Activated T-helper 2 cell treated with anti-CD3 and anti-CD28 coated beads, Interferon-gamma antibody, Interleukin-2, Interleukin-4, amounts not matched to agents 10 μg/mL and 5 μg/mL and 100 μg/mL, durations not matched to agents 14 hours and 24 hours and 36 hours (primary cell): ENCODE data around the gene NR2F6. TPM values are rescaled to one million over a fixed set of nuclear protein-coding genes. Genes with fewer than 3 reads are reported as not detected.
A peak's percentile ranks its signal among the peaks of the same experiment; 100 is the strongest.

Source experiments
- DNase-seq: peaks from one replicate; pipeline ENCODE4 v3.0.0; 2021; ENCODE audit warnings: low spot score
- H3K27ac Mint-ChIP-seq: one replicate; pipeline ENCODE4 v1.8.0; 2021; ENCODE audit warnings: mixed read lengths
- H3K27me3 Mint-ChIP-seq: one replicate; pipeline ENCODE4 v1.8.0; 2021; ENCODE audit warnings: low read depth, mixed read lengths
- H3K36me3 Mint-ChIP-seq: one replicate; pipeline ENCODE4 v1.8.0; 2021; ENCODE audit warnings: low read depth, mixed read lengths
- H3K4me1 Mint-ChIP-seq: one replicate; pipeline ENCODE4 v1.8.0; 2021; ENCODE audit warnings: low read depth, mixed read lengths
- H3K4me3 Mint-ChIP-seq: one replicate; pipeline ENCODE4 v1.8.0; 2021; ENCODE audit warnings: low read depth, mild to moderate bottlenecking, moderate library complexity, mixed read lengths
- H3K9me3 Mint-ChIP-seq: one replicate; pipeline ENCODE4 v1.8.0; 2021; ENCODE audit warnings: mixed read lengths
- intact Hi-C: fragments of 100-400 bp; cut with micrococcal nuclease; formaldehyde crosslinking; loops from one replicate; pipeline ENCODE4 v1.15.1; 2023
- total RNA-seq: library from RNA; stranded (reverse); gene quantifications from 2 replicates; pipeline ENCODE4 v1.2.3, GENCODE V29; 2022

The NR2F6 gene
- total RNA-seq, 1 donor from 2014 or later, result 13.2 TPM

DNA sequence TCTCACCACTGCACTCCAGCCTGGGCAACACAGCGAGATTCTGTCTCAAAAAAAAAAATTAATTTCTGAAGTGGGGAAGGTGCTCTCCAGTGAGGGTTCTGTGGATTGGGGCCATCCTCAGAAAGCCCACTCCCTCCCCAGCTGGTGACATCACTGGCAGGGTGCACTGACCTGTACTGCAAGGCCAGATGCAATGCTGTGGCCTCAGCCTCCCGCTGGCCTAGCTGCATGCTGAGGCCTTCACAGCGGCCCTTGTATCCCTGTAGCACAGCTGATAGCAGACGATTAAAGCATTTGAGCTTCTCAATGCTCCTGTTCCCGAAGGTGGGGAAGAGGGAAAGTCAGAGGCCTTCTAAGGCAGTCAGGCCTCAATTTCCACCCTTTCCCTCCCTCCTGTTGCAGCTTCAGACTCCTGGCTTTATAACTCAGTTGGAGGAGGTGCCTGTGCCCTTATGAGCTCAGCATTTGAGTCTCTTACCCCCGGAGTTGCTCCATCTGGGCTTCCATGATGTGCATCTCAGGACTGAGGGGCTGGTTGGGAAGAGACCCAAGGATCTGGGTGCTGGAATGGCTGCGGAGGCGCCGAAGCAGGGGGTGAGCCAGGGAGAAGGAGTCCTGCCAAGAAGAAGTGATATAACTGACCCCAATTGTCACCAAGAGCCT is 13.5 kb upstream of the NR2F6 start:
- Mint-ChIP-seq H3K9me3 (no peaks in the 10 kb centered on the region), H3K27me3 (peaks cover 5% of the 10 kb centered on the region), H3K4me1 (peaks cover 2% of the 10 kb centered on the region), H3K27ac (no peak overlapping the region), H3K4me3 (no peak overlapping the region), H3K36me3 (no peaks in the 10 kb centered on the region)
- DNase-seq, result no peak
- intact Hi-C loops, result no loop called here

- no peak for DNase-seq
- no peak overlapping the region for H3K27ac Mint-ChIP-seq
- peaks cover 5% of the 10 kb centered on the region for H3K27me3 Mint-ChIP-seq
- H3K9me3 Mint-ChIP-seq, result no peaks in the 10 kb centered on the region
- H3K4me3 Mint-ChIP-seq, result no peak overlapping the region
- H3K4me1 Mint-ChIP-seq, result peaks cover 2% of the 10 kb centered on the region
- intact Hi-C loops, result no loop called here
- no peaks in the 10 kb centered on the region for H3K36me3 Mint-ChIP-seq
These were observed 10.4 kb upstream of the NR2F6 start for GRCh38 chr19:17256130-17256529.

- no peaks in the 10 kb centered on the region for H3K4me1 Mint-ChIP-seq
- H3K9me3 Mint-ChIP-seq, result no peaks in the 10 kb centered on the region
- peaks cover 2% of the 10 kb centered on the region for H3K27me3 Mint-ChIP-seq
- no peak overlapping the region for H3K27ac Mint-ChIP-seq
- no peaks in the 10 kb centered on the region for H3K36me3 Mint-ChIP-seq
- no peak for DNase-seq
- H3K4me3 Mint-ChIP-seq, result no peak overlapping the region
- intact Hi-C loops, result no loop called here
These were observed 9.5 kb upstream of the NR2F6 start for GRCh38 chr19:17255150-17255621.

DNA sequence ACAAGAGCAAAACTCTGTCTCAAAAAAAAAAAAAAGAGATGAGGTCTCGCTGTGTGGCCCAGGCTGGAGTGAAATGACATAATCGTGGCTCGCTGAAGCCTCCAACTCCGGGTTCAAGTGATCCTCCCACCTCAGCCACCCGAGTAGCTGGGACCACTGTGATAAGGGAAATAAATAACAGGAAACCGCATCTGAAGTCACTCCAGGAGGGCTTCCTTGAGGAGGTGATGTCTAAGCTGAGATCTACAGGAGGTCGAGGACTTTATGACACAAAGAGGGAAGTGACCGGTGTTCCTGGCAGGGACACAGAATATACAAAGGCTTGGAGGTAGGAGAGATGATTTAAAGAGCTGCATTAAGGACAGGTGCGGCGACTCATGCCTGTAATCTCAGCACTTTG is 8.9 kb upstream of the NR2F6 start:
- Mint-ChIP-seq H3K36me3 (no peaks in the 10 kb centered on the region), H3K27me3 (peaks cover 2% of the 10 kb centered on the region), H3K4me1 (no peaks in the 10 kb centered on the region), H3K4me3 (no peak overlapping the region), H3K27ac (no peak overlapping the region), H3K9me3 (no peaks in the 10 kb centered on the region)
- DNase-seq, result no peak
- intact Hi-C loops, result no loop called here

DNA sequence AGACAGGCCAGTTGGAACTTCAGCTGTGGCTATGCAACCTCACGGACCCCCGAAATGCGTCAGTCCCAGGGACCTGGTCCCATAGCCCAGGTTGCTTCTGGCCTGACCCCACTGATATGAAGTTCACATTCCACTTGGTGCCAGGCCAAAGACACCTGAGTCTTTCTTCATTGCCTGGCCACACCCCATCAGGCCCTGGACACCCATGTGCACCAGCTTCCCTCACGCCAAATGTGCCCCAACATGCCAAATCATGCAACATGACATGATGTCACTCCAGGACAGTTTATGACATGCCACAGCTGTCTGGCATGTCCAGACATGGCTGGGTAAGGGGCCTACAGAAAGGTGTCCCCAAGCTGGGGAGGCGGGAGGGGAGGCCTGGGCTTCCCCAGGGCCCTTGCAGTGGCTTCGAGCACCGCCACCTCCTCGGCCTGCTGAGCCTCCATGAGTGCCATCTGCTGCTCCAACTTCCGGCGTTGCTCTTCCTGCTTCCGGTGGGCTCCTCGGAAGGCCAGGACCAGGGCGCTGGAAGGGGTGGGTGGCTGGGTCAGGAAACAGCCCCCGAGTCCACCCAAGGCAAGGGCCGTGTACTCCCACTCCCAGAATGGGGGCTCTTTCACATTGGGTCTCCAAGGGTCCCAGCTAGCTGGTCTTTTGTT is 4.3 kb upstream of the NR2F6 start:
- Mint-ChIP-seq H3K27ac (no peak overlapping the region), H3K4me1 (peaks cover 2% of the 10 kb centered on the region), H3K4me3 (no peak overlapping the region), H3K9me3 (no peaks in the 10 kb centered on the region), H3K27me3 (peaks cover 11% of the 10 kb centered on the region), H3K36me3 (no peaks in the 10 kb centered on the region)
- intact Hi-C loops, result no loop called here
- DNase-seq, result no peak

DNA sequence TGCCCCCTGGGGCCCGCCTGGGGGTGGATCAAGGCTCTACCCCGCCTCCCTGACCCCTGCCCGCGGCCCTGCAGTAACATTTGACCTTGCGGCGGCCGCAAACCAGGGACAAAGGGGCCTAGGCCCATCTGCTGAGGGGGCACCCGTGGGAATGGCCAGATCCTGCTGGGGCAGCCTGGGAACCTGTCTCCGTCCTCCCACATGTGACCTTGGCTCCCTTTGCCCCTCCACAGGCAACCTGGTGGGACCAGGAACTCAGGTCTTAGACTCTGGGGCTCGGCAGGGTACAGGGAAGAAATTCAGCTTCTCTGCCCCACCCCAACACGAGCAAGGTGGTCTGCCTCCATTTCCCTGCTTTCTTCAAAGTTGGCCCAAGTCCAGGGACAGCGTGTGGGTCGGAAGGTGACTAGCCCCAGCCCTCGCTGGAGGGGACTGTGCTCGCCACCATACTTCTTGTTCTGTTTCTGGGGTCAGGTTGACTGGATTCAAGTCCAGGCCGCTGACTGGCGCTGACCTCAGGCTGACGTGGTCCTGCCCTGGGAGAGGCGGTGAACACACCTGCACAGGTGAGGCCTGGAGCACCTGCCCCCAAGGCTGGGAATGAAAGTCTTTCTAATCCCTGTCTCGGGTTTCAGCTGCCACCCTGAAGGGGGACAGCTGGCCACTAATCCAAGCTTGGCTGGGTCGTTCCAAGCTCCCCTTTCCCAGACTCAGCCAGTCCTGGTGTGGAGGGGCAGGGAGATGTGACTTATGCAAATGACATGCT is 2.5 kb upstream of the NR2F6 start:
- no peak overlapping the region for H3K4me3 Mint-ChIP-seq
- H3K27me3 Mint-ChIP-seq, result peaks cover 16% of the 10 kb centered on the region
- peaks cover 2% of the 10 kb centered on the region for H3K4me1 Mint-ChIP-seq
- H3K9me3 Mint-ChIP-seq, result no peaks in the 10 kb centered on the region
- no peak overlapping the region for H3K27ac Mint-ChIP-seq
- no peaks in the 10 kb centered on the region for H3K36me3 Mint-ChIP-seq
- intact Hi-C loops, result no loop called here
- DNase-seq, result no peak

- H3K9me3 Mint-ChIP-seq, result no peaks in the 10 kb centered on the region
- H3K4me1 Mint-ChIP-seq, result peaks cover 2% of the 10 kb centered on the region
- intact Hi-C loops, result no loop called here
- no peaks in the 10 kb centered on the region for H3K36me3 Mint-ChIP-seq
- peaks cover 16% of the 10 kb centered on the region for H3K27me3 Mint-ChIP-seq
- peak overlapping the region; percentile 83 for H3K4me3 Mint-ChIP-seq
- DNase-seq, result no peak
- no peak overlapping the region for H3K27ac Mint-ChIP-seq
These were observed 1.1 kb upstream of the NR2F6 start for GRCh38 chr19:17246681-17247425.

- intact Hi-C loops, result no loop called here
- Mint-ChIP-seq H3K36me3 (no peaks in the 10 kb centered on the region), H3K9me3 (no peaks in the 10 kb centered on the region), H3K4me1 (peaks cover 2% of the 10 kb centered on the region), H3K4me3 (peak overlapping the region; percentile 65), H3K27ac (no peak overlapping the region), H3K27me3 (peaks cover 16% of the 10 kb centered on the region)
- DNase-seq, result no peak
These were observed 843 bp downstream of the NR2F6 start for GRCh38 chr19:17244618-17245534.

DNA sequence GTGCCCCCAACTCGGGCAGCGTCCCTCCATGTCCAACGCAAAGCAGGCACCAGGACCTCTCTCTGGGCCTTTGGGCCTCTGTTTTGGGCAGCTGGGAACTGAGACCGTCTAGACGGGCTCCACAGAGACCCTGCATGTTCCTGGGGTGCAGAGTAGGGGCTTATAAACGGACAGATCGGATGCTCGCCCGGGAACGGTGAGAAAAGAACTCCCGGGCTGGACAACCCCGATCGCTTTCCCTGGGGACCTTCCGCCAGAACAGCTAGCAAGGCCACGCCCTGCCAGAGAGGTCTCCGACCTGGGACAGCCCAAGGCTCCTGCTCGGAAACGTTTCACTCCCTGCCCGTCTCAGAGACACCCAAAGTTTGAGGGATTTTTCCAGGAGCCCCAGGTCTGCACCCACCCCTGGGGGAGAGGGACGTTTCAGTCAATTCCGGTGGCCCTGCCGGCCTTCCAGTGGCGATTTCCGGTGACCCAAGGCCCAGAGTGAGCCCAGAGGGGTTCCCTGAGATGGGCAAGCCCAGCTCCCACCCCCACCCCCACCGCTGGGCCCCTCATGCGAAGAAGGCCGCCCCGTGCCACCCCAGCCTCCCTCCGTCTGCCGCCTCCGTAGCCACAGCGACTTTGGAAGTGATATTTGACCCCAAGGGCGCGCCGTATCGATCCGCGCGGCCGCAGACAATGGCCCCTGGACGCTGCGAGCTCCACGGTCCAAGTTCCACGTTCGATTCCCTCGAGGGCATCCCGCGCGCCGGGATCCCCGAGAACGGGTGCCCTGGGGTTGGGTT is 1.7 kb downstream of the NR2F6 start:
- Mint-ChIP-seq H3K27ac (no peak overlapping the region), H3K9me3 (no peaks in the 10 kb centered on the region)
- intact Hi-C loops, result no loop called here

GRCh38 chr19:17243211-17243829 is 2.4 kb downstream of the NR2F6 start:
- intact Hi-C loops, result no loop called here
- H3K9me3 Mint-ChIP-seq, result no peaks in the 10 kb centered on the region
- H3K4me3 Mint-ChIP-seq, result peak overlapping the region; percentile 65
- no peaks in the 10 kb centered on the region for H3K36me3 Mint-ChIP-seq
- no peak for DNase-seq
- peaks cover 14% of the 10 kb centered on the region for H3K27me3 Mint-ChIP-seq
- H3K27ac Mint-ChIP-seq, result no peak overlapping the region
- peaks cover 2% of the 10 kb centered on the region for H3K4me1 Mint-ChIP-seq

More for the DNA sequence above, 1.7 kb downstream of the NR2F6 start:
- H3K36me3 Mint-ChIP-seq, result no peaks in the 10 kb centered on the region
- peaks cover 15% of the 10 kb centered on the region for H3K27me3 Mint-ChIP-seq
- H3K4me3 Mint-ChIP-seq, result peak overlapping the region; percentile 65
- DNase-seq, result no peak
- peaks cover 2% of the 10 kb centered on the region for H3K4me1 Mint-ChIP-seq
